ENCODE measurements around the gene CDH23.

CDH23 gene

DNA sequence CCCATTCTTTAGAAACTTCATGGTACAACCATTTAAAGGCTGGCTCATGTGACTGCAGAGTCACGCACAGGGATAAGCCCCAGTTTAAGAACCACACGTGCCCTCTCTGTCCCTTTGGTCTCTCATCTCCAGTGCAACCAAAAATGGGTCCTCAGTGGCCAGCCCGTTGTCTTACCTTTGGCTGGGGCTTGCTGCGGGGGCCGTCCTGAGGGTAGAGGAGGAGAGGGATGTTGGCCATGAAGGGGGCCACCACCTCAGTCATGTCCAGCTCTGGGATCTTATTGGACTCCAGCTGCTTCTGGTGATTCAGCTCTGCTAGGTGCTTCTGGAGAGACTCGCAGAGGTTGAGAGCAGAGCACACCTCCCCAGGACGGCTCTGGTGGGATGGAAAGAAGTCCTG is 432.0 kb downstream of the CDH23 start:
- DNase-seq = no peak
- intact Hi-C loops (cut with DNase I) = no loop called here

DNA sequence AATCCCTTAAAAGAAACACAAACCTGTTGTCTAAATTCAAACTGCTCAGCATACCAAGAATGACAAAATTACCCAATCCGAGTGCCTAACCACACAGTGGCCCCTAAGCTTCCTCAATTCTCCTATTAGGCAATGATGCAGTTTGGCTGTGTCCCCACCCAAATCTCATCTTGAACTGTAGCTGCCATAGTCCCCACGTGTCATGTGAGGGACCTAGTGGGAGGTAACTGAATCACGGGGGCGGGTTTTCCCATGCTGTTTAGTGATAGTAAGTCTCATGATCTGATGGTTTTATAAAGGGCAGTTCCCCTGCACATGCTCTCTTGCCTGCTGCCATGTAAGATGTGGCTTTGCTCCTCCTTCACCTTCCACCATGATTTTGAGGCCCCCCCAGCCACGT is 432.5 kb downstream of the CDH23 start:
- DNase-seq = peak in 4 of 42 donors; percentile 47 to 67 (median 54)
- intact Hi-C loops (cut with DNase I) = no loop called here

DNA sequence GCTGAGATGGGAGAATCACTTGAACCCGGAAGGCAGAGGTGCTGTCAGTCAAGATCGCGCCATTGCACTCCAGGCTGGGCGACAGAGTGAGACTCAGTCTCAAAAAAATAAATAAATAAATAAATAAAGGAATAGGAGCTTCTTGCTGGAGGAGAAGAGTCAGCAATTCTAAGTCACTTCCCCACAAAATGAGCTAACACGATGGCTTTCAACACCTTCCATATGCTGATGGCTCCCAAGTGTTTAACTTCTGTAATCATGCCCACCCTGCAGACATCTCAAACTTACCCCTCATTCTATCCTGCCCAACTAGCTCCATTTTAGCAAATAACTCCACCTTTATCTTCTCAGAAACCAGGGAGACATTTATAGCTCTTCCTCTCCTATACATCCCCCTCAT is 433.2 kb downstream of the CDH23 start:
- intact Hi-C loops (cut with DNase I) = no loop called here
- DNase-seq = peak in 1 of 42 donors; percentile 9

DNA sequence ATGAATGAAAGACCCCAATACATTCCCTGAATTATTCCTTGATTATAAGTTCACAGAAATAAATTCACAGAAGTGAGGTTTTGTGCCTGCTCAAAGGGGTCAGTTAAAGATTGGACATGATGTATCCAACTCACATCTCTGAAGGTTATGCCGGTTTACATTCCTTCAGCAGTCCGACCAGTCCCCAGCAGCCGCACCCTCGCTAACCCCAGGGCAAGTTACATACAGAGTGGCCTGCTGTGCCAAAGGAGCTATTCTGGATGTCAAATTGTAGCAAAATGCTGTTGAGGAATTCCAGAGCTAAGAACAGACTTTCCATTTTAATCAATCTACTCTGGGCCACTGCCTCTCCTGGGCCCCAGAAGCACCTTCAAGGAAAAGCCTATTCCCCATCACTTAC is 434.0 kb downstream of the CDH23 start:
- intact Hi-C loops (cut with DNase I) = no loop called here
- DNase-seq = no peak

DNA sequence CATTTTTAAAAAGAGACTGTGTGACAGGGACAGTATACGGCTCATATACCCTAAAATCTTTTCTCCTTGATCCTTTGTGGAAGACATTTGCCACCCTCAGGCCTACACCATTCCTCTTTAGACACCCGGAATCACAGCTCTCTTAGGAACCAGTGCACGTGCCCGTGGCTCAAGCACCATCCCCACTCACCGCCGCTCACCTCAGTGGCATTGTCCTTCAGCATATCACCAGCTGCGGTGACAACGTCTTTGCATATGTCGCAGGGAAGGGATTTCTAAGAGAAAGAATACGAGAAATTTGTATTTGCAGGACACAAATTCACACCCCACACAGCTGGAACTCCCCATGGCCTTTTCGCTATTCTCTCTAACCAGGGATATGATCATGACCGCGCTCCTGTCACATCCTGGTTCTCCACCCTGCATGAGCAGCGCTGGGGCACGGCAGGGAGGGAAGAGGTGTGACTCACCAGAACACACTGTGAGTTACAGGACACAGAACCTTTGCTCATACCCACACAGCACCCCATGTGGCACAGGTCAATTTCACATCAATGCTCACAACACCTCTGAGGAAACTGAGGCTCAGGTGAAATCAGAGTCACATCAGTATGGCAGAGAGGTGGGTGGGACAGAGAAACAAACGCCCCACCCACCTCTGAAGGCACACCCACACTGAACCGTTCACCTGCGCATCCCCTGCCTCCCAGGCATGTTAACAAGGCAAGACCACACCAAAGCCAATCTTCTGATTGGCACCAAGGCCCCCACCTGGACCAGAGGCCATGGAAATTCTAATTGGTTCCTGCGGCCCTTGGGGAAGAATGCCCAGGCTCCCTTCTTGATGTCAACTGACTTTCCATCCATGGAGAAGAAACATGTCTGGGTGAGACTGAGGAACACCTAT is 435.2 kb downstream of the CDH23 start:
- peak in 23 of 42 donors; percentile 58 to 84 (median 69) for DNase-seq
- intact Hi-C loops (cut with DNase I) = no loop called here

DNA sequence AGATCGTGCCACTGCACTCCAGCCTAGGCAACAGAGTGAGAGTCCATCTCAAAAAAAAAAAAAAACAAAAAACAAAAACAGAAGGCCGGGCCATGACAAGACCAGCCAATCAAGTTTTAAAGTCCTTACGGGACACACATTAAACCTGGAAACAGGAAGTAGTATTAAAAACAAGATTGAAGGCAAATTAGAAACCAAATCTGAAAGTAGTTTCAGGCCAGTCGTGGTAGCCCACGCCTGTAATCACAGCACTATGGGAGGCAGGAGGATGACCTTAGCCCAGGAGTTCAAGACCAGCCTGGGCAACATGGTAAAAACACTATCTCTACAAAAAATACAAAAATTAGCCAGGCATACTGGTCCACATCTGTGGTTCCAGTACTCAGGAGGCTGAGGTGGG is 436.2 kb downstream of the CDH23 start:
- intact Hi-C loops (cut with DNase I) = no loop called here
- DNase-seq = no peak

DNA sequence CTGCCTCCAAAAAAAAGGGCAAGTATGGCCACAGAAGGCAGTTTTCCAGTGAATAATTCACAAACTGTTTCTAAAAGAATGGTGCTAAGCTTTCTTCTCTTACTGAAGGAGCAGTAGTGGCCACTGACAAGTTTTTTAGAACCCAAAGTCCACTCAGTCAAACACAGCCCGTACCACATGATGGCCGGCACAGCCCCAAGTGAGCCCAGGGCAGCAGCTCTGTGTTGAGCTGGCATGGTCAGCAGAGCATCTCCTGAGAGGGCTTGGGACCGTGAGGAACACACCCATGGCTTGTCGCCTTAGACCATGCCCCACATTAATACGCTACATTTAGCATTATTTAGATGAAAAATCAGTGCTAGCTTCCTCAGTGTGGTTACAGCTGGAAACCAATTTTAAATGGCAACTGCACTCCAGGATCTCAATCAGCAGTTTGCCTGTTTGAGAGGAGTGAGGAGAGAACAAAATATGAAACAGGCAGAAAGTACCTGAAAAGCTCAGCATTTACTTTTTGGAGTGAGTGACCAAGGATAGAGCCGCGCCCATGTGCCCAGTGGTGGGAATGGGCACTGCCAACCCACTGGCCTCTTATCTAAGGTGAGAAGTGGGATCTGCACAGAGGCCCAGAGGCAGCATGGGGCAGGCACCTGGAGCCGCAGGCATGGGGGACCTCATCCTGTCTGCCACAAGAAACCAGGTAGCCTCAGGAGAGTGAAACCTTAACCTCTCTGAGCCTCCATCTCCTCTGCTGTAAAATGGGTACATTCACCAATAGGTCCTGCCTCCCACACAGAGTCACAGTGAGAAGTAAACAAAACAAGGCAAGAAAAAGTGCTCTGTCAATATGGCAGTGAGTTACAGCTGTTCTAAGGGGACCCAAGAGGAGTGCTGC is 437.0 kb downstream of the CDH23 start:
- peak in 1 of 42 donors; percentile 35 for DNase-seq
- intact Hi-C loops (cut with DNase I) = no loop called here

DNA sequence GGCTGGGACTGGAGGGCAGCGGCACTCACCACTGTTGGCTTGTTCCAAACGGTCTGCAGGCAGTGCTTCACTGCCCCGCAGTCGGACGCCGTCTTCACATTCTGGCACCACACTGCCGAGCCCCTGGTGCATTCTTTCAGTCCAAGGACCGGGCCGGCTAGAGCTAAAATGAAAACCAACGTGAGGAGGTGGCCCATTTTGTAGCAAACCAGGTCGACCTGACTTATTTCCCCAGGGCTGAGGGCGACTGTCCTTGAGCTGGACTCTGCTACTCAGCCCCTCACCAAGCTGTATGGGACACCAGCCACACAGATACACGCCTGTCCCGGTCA is 437.6 kb downstream of the CDH23 start:
- intact Hi-C loops (cut with DNase I) = no loop called here
- DNase-seq = no peak

DNA sequence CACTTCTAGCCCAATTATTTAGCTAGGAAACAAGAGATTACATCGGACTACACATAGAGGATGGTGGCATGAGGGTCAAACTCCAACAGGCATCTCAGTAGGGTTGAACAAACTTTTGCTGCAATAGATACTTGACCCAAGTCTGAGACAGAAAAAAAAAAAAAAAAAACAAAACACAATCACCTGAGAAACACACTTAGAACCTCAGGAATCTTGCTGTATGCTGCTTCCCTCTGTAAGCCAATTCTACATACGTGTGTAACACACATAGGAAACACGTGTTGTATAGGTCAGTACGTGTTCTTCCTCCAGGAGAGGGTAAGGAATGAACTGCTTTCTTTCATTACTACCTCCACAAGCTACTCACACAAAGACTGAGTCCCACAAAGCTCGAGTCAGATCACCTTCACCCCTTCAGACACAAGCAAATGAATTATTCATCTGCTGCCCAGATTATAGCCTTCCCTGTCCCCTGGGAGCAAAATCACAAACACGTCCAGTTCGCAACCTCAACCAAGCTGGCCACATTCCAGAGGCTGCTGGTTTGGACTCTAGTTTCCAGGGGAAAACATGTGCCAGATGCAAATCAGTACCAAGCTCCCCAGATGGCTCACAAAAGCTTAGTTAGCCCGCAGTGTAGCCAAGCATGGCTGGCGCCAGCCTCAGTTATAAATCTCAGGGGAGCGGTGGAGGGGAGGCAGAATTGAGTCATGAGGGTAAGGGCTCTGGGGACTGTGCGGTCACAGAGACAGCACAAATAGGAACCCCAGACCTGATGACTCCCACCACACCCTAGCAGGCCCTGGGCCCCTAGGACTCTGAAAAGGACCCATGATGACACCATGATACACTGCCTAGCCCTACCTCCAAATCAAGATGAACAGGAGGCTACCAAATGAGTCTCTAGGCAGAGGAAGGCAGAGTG is 439.2 kb downstream of the CDH23 start:
- DNase-seq = peak; percentile 62 to 97 (median 89)
- intact Hi-C loops (cut with DNase I) = no loop called here

DNA sequence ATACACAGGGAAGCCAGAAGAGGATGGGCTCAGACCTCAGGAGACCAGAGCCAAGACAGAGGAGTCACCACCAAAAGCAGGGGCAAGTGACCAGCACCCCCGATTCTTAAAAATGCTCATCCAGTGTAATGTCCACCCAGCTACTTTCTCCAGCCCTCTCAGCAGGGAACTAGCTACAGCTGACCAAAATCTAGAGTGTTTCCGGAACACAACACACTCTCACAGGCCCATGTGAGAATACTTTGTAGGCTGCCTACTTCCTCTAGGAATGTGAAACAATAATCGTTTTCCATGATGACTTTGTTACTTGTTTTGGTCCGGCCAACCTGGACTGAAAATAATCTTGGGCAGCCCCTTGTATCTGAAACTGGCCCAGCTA is 439.9 kb downstream of the CDH23 start:
- DNase-seq = no peak
- intact Hi-C loops (cut with DNase I) = no loop called here

DNA sequence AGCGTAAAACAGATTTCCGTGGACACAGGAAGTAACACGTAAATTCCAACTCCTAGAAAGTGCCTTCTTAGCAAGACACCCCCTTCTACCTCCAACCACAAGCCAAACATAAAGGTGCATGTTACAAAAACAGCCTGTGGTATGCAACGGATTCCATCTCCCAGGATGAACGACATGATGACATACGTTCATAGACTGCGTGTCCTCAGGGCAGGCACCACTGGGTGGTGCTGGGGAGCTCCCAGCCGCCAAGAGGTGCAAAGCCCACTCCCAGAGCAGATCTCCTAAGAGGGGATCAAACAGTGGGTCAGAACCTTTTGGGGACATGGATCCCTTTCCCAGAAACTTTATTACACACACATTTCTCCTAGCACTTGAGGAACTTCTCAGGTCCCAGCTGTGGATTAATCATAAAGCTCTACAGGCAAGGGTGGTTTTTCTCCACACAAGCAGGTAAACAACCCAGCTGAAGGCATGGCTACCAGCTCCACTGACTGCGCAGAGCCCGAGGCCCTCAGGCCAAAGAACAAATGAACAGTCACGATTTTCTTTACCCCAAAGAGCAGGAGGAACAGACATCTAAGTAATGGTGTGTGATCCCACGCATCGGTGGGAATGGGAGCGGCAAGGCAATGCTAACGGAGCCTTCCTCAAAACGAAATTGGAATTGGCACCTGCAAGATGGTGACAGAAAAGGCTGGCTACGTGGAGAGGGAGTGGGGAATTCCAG is 440.5 kb downstream of the CDH23 start:
- peak in 16 of 42 donors; percentile 45 to 75 (median 56) for DNase-seq
- intact Hi-C loops (cut with DNase I) = no loop called here

DNA sequence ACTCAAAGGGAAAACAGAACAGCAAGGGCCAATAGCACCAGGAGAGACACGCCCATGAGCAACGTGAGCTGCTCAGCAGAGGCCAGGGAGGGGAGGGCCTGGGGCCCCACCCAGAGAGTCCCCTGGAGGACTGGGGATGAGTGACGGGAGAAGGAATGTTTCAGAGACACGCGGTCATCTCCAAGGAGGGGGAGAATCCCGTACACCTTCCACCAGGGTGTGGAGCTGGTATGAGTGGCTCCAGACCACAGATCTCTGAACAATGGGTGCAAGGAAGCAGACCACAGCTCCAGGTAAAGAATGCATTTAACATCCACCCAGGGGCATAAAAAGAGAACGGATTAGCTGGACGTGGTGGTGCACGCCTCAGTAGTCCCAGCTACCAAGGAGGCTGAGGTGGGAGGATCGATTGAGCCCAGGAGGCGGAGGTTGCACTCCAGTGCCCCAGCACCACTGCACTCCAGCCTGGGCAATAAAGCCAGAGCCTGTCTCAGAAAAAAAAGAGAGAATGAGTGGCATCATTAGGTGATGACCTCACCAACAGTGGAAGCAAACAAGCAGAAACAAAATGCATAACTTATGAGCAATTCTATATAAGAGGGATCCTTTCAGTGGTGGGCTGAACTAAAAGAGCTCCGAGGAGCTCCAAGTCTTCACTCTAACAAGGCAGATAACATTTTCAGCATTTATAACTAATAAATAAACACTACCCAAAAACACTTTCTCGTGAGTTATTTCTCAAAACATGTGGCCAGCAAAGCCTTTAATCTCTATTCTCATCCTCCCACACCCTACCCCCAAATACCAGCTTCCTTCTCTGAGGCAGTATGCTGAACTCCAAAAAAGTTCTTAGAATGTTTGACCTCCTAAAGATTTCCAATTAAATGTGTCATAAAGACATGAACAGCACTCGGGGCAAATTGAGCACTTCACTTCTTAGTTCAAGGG is 441.8 kb downstream of the CDH23 start:
- intact Hi-C loops (cut with DNase I) = no loop called here

DNA sequence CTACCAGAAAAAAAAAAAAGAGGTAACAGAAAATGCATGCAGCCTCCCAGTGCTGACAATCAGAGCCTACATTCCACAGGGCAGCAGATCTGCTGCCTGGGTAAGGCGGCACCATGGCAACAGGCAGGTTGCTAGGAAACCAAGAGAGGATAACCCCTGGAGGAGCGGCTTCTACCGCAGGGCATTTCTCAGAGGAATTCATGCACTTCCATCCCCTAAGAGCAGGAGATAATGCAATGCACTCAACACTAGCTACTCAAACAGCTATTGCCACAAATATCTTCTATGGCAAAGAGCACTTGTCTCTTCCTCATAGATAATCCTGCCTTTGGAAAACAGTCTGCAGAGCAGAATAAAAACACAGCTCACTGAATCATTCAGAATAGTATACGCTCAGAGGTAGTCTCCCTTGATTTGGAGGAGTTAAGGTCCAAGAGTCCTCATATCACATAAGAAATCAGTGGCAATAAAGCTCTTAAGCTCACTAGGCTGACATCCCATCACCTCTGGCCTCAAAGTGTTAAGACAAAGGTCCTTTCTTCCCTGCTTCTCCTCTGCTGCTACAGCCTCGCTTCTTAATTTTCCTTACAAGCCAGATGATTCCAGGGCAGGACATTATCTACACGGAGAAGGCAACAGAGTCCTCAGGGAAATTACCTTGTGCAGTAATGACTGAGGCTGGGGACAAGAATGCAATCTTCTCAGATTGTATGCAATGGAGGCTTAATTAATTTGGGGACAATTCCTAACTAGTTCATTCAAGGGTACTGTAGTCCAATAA is 443.6 kb downstream of the CDH23 start:
- intact Hi-C loops (cut with DNase I) = no loop called here
- peak; percentile 78 to 97 (median 91) for DNase-seq

More for the DNA sequence above, 441.8 kb downstream of the CDH23 start:
- DNase-seq = peak in 1 of 42 donors; percentile 12

DNA sequence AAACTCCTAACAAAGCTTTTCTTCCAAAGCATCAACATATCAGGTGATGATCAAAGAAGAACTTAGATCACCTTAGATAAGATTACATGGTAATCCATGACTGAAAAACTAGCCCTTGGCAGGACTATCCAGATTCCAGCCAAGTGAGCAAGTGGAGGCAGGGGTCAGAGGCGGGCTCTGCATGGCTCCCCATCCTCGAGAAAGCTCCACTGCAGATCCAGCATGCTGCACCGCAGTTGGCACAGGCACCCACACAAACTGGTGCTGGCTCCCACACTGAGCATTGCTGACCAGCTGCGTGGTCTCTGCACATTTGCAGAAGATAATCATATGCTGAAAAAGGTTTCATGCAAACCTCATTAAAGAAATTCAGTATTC is 444.2 kb downstream of the CDH23 start:
- intact Hi-C loops (cut with DNase I) = no loop called here
- DNase-seq = peak in 21 of 42 donors; percentile 36 to 77 (median 54)

DNA sequence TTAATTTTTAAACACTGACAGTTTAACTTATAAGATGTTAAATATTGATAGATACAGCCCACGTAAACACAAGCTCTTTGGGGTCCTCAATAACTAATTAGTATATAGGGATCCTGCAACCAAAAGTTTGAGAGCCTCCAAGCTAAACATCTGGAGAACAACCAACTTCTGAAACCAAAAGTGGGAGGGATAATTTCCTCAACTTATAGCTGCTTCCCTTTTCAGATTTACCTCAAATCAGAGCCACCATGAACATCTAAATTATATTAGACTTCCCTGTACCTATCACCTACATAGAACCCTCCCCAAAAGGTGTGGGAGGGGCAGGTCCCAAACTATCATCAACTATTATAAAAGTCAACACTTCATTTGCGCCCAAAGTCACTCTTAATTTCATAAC is 445.7 kb downstream of the CDH23 start:
- intact Hi-C loops (cut with DNase I) = no loop called here
- no peak for DNase-seq

DNA sequence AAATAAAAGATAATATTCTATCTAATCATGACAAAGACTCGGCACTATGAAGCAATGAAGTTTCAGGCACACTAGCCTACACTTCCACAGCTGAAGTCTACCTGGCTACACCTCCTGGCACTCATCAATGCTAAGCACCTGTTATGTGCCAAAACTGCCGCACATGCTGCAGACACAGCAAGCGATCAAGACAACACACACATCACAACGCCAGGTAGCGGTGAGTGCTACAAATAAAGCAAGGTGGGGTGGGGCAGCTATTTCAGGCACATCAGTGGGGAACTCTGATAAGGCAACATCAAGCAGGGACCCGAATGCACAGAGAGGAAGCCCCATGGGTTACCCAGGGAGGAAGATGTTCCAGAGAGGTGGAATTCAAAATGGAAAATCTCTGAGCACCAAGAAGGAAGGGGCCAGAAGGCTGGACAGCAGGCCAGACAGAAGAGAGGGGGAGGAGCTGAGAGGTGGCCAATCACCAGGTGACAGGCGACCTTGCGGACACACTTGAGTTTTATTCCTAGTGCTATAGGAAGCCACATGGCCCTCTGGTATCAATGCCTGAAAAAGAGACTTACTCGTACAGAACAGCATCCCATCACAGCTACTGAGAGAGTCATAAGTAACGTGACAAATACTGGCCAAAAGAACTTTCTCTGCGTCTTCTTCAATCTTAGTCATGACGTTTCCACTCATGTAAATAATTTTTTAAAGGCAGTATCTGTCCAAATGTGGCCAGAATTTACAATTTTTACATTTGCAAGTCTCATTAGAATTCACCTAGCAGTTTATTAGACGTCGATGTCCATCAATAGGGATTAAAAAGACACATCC is 446.4 kb downstream of the CDH23 start:
- intact Hi-C loops (cut with DNase I) = no loop called here
- DNase-seq = peak in 1 of 42 donors; percentile 28
